CD4-positive, alpha-beta T cell treated with Interferon gamma for 1 hour (primary cell): Measurements from ENCODE around the gene TULP4.
"Not testable (repeated sequence)": the region's sequence is repeated elsewhere in the genome, so short reads cannot be mapped to it uniquely, and the experiment has no call there.

Experiments used
- DNase-seq: peaks from one replicate; pipeline ENCODE4 v3.0.0-alpha.2; 2020

Gene TULP4

GRCh38 chr6:158544428-158544827, 232.2 kb downstream of the TULP4 start:
- DNase-seq, result no peak

- DNase-seq, result no peak
Measured at GRCh38 chr6:158545043-158545966, 233.0 kb downstream of the TULP4 start.

- no peak for DNase-seq
Measured at GRCh38 chr6:158548418-158549161, 236.3 kb downstream of the TULP4 start.

GRCh38 chr6:158552055-158552795, 240.0 kb downstream of the TULP4 start:
- DNase-seq, result no peak

GRCh38 chr6:158552796-158553138, 240.5 kb downstream of the TULP4 start:
- no peak for DNase-seq

GRCh38 chr6:158554611-158555361, 242.5 kb downstream of the TULP4 start:
- no peak for DNase-seq

- DNase-seq, result no peak
Measured at GRCh38 chr6:158556113-158556512, 243.8 kb downstream of the TULP4 start.

GRCh38 chr6:158557110-158557509, 244.8 kb downstream of the TULP4 start:
- not testable (repeated sequence) for DNase-seq

- no peak for DNase-seq
Measured at GRCh38 chr6:158557927-158558326, 245.7 kb downstream of the TULP4 start.

GRCh38 chr6:158558415-158559306, 246.4 kb downstream of the TULP4 start:
- DNase-seq, result no peak

- DNase-seq, result no peak
Measured at GRCh38 chr6:158559338-158559894, 247.2 kb downstream of the TULP4 start.

GRCh38 chr6:158559895-158560835, 247.9 kb downstream of the TULP4 start, which contains the start of gene TMEM181:
Gene TMEM181, plus strand, starts transcription at chr6:158560091. Its CDS starts 134 bp downstream, at chr6:158560225.
- peak; percentile 85 for DNase-seq

GRCh38 chr6:158560836-158561320, 248.6 kb downstream of the TULP4 start:
- DNase-seq, result no peak
